IMR-90 (cell line): Measurements from ENCODE around the gene RAB8B. TPM values are rescaled to one million over a fixed set of nuclear protein-coding genes. Genes with fewer than 3 reads are reported as not detected.

Experiments
- ATAC-seq: fragments of 200-7000 bp; cut with Tn5 transposase; 2 replicates; pipeline ENCODE4 v1.9.1; 2020; ENCODE audit warnings: low read depth, mild to moderate bottlenecking, moderate library complexity
- BruUV-seq: library from RNA; stranded (reverse); fragments of 400-500 nt; replicated peaks from 2 replicates; lab custom pipeline; 2021; lab: Mats Ljungman, UMichigan
- CTCF ChIA-PET: fragments of 300-600 bp; formaldehyde crosslinking; extraction: SDS; loops from one replicate; lab custom pipeline; 2021; ENCODE audit warnings: antibody characterized with exemption; lab: Yijun Ruan, JAX
- POLR2A ChIA-PET: fragments of 300-600 bp; sonication (Branson Sonifier 250); formaldehyde crosslinking; loops from one replicate; lab custom pipeline; 2022; ENCODE audit warnings: antibody characterized with exemption; ENCODE audit not compliant: unreplicated experiment; lab: Charles Lee
- DNase-seq: peaks from one replicate; pipeline ENCODE4 v3.0.0; 2013
- H2AFZ ChIP-seq: replicated peaks from 2 replicates; pipeline ENCODE3; 2013; ENCODE audit warnings: low read length, mild to moderate bottlenecking; ENCODE audit not compliant: poor library complexity
- H2AK5ac ChIP-seq: 2 replicates; pipeline ENCODE4 v1.6.1; 2013; ENCODE audit warnings: low read depth, low read length, inconsistent platforms
- H2AK9ac ChIP-seq: replicated peaks from 2 replicates; pipeline ENCODE3; 2013; ENCODE audit warnings: mild to moderate bottlenecking, low read depth, low read length, moderate library complexity; ENCODE audit not compliant: poor library complexity
- H2BK120ac ChIP-seq: 2 replicates; pipeline ENCODE4 v1.6.1; 2013; ENCODE audit warnings: low read depth, low read length, inconsistent platforms
- H2BK15ac ChIP-seq: 3 replicates; pipeline ENCODE4 v1.6.1; 2013; ENCODE audit warnings: low read depth, low read length, inconsistent platforms
- H2BK20ac ChIP-seq: 2 replicates; pipeline ENCODE4 v1.6.1; 2013; ENCODE audit warnings: low read depth, mild to moderate bottlenecking, inconsistent platforms, low read length, moderate library complexity
- H2BK5ac ChIP-seq: 2 replicates; pipeline ENCODE4 v1.6.1; 2013; ENCODE audit warnings: mild to moderate bottlenecking, low read depth, low read length, inconsistent platforms; ENCODE audit not compliant: poor library complexity, severe bottlenecking
- H3K14ac ChIP-seq: replicated peaks from 2 replicates; pipeline ENCODE4 v1.6.1; 2013; ENCODE audit warnings: low read depth, low read length, inconsistent platforms
- H3K18ac ChIP-seq: 2 replicates; pipeline ENCODE4 v1.6.1; 2013; ENCODE audit warnings: low read depth, low read length, control low read depth
- H3K23ac ChIP-seq: 2 replicates; pipeline ENCODE4 v1.6.1; 2013; ENCODE audit warnings: low read depth, low read length, inconsistent platforms
- H3K27ac ChIP-seq: 2 replicates; pipeline ENCODE4 v1.5.1; 2013; ENCODE audit warnings: mild to moderate bottlenecking, control low read depth, low read length; ENCODE audit not compliant: insufficient read depth
- H3K27me3 ChIP-seq: 2 replicates; pipeline ENCODE4 v1.6.1; 2013; ENCODE audit warnings: low read length; ENCODE audit not compliant: control insufficient read depth, insufficient read depth
- H3K36me3 ChIP-seq: 2 replicates; pipeline ENCODE4 v1.6.1; 2013; ENCODE audit warnings: low read length, mixed read lengths; ENCODE audit not compliant: control insufficient read depth, insufficient read depth
- H3K4ac ChIP-seq: 2 replicates; pipeline ENCODE4 v1.6.1; 2013; ENCODE audit warnings: low read depth, low read length, inconsistent platforms
- H3K4me1 ChIP-seq: 2 replicates; pipeline ENCODE4 v1.6.1; 2013; ENCODE audit warnings: low read length, mixed read lengths; ENCODE audit not compliant: control insufficient read depth, insufficient read depth
- H3K4me2 ChIP-seq: 2 replicates; pipeline ENCODE4 v1.6.1; 2013; ENCODE audit warnings: low read depth, mild to moderate bottlenecking, control low read depth, low read length, moderate library complexity
- H3K4me3 ChIP-seq: 2 replicates; pipeline ENCODE4 v1.5.1; 2013; ENCODE audit warnings: low read depth, mild to moderate bottlenecking, control low read depth, low read length, moderate library complexity; ENCODE audit not compliant: insufficient read depth
- H3K56ac ChIP-seq: 2 replicates; pipeline ENCODE4 v1.6.1; 2013; ENCODE audit warnings: low read length, inconsistent platforms; ENCODE audit not compliant: insufficient read depth; ENCODE audit errors: extremely low read depth
- H3K79me1 ChIP-seq, 2 experiments: 2 replicates each; pipeline ENCODE4 v1.6.1; 2013; ENCODE audit warnings: low read length in 2 of 2, inconsistent platforms in 1 of 2, low read depth in 1 of 2
- H3K9ac ChIP-seq: 2 replicates; pipeline ENCODE4 v1.6.1; 2013; ENCODE audit warnings: low read depth, low read length, control low read depth
- H3K9me1 ChIP-seq: 2 replicates; pipeline ENCODE4 v1.6.1; 2013; ENCODE audit warnings: low read length, inconsistent platforms; ENCODE audit not compliant: insufficient read depth
- H3K9me3 ChIP-seq: 2 replicates; pipeline ENCODE4 v1.6.1; 2013; ENCODE audit warnings: low read length; ENCODE audit not compliant: control insufficient read depth, insufficient read depth
- H4K20me1 ChIP-seq: 2 replicates; pipeline ENCODE4 v1.6.1; 2013; ENCODE audit warnings: low read length, inconsistent platforms; ENCODE audit not compliant: insufficient read depth
- H4K5ac ChIP-seq: 2 replicates; pipeline ENCODE4 v1.6.1; 2013; ENCODE audit warnings: mild to moderate bottlenecking, low read depth, low read length, control low read depth
- H4K8ac ChIP-seq, 2 experiments: 2 replicates each; pipeline ENCODE4 v1.6.1; 2013; ENCODE audit warnings: low read depth in 2 of 2, low read length in 2 of 2, control low read depth in 1 of 2, inconsistent platforms in 1 of 2
- H4K91ac ChIP-seq: 2 replicates; pipeline ENCODE4 v1.6.1; 2013; ENCODE audit warnings: low read depth, low read length, inconsistent platforms; ENCODE audit not compliant: insufficient read depth
- BHLHE40 ChIP-seq: fragments of 150-350 bp; IDR thresholded peaks from 2 replicates; pipeline ENCODE4 v1.6.1; 2016; ENCODE audit warnings: mild to moderate bottlenecking, low read depth, low read length
- CHD1 ChIP-seq: IDR thresholded peaks from 2 replicates; pipeline ENCODE4 v1.6.1; 2012; ENCODE audit warnings: low read depth, low read length, improper control_type of control experiment
- RFX5 ChIP-seq: IDR thresholded peaks from 2 replicates; pipeline ENCODE4 v1.8.0; 2012; ENCODE audit warnings: low read depth, mild to moderate bottlenecking, low read length, moderate library complexity
- WGBS, 2 experiments: methylation state at CpG; one replicate each; pipeline versions ENCODE4 v1.1.5 to v1.1.7; 2013; ENCODE audit warnings: missing lambda C conversion rate in 2 of 2; ENCODE audit not compliant: insufficient read length in 1 of 2; ENCODE audit errors: extremely low coverage in 2 of 2; 5-methylcytosine and 5-hydroxymethylcytosine counted together
- dilution Hi-C: fragments of 300-500 bp; cut with HindIII; formaldehyde crosslinking; loops from one replicate; pipeline ENCODE4 v1.14.3; 2018; ENCODE audit warnings: low sequenced_read_pairs; ENCODE audit not compliant: unreplicated experiment
- in situ Hi-C: fragments of 300-500 bp; cut with MboI; formaldehyde crosslinking; loops from 3 replicates; pipeline ENCODE4 v1.14.3; 2019; ENCODE audit warnings: low sequenced_read_pairs, inconsistent platforms, mixed read lengths
- intact Hi-C: fragments of 100-400 bp; cut with micrococcal nuclease; formaldehyde crosslinking; loops from 2 replicates; pipeline ENCODE4 v1.10.0; 2022
- polyA plus RNA-seq, 3 experiments: library from polyadenylated mRNA; depleted of rRNA; stranded (reverse); fragments of >200 nt; gene quantifications; 2 replicates each; pipeline ENCODE4 v1.2.3, GENCODE V29; 2012; ENCODE audit warnings: low replicate concordance in 1 of 3
- total RNA-seq: library from RNA; depleted of rRNA; stranded (reverse); fragments of >200 nt; gene quantifications from 2 replicates; pipeline ENCODE4 v1.2.3, GENCODE V29; 2012

The RAB8B gene
- total and polyA plus RNA-seq, 2 of the 4 experiments (the other 2 are of a cell fraction), result 19.4 to 29.4 TPM

DNA sequence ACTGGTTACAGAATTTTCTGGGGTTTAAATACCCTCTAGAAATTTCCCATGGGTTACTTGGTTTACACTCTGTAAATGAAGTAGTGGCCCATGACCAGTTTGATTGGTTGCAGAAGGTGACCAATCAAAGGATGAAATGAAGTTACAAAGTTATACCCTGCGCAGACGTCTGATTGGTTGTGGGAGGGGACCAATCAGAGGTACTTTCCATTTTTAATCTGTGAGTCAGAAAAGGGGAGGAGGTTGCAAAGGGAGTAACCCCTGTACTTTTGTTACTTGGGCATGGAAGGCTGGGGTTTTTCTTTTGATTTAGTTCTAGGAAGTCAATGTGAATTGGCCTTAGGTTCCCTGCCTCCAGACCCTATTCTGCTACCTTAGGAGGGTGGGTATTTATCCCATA is 69.3 kb downstream of the RAB8B start:
- no peak overlapping the region for H2BK20ac ChIP-seq
- WGBS, 2 experiments, result no CpG with 5 or more reads among the region's 2 CpGs
- no peak overlapping the region for H2AK5ac ChIP-seq
- H4K20me1 ChIP-seq, result no peaks in the 10 kb centered on the region
- no peaks in the 10 kb centered on the region for H3K9me3 ChIP-seq
- H3K79me1 ChIP-seq, result peaks cover 12 to 13% of the 10 kb centered on the region in 2 experiments; a peak in 2 of 4 replicates
- no peak overlapping the region for H4K8ac ChIP-seq
- H3K23ac ChIP-seq, result no peak overlapping the region
- H3K9me1 ChIP-seq, result peaks cover 4% of the 10 kb centered on the region; the same call in 1 of the 2 replicates
- no peak overlapping the region for H3K18ac ChIP-seq
- dilution Hi-C loops, result no loop called here
- H3K4me1 ChIP-seq, result peaks cover 4% of the 10 kb centered on the region
- intact Hi-C loops, result loop anchor here (5.0 kb wide), 1 partner anchor 101 kb away; the partner anchor contains the start of gene RPS27L
- TF ChIP-seq RFX5, result no peak
- TF ChIP-seq CHD1, result no peak
- no peak for TF ChIP-seq BHLHE40
- H4K91ac ChIP-seq, result no peak overlapping the region
- H3K56ac ChIP-seq, result no peak overlapping the region
- H2BK5ac ChIP-seq, result no peak overlapping the region
- no peaks in the 10 kb centered on the region for H3K27me3 ChIP-seq
- DNase-seq (no peak), ATAC-seq (no peak)
- H3K27ac ChIP-seq, result no peak overlapping the region
- no peak overlapping the region for H2BK15ac ChIP-seq
- CTCF ChIA-PET, result no interaction called here
- H2AK9ac ChIP-seq, result no peak overlapping the region
- peaks cover 20% of the 10 kb centered on the region for H3K36me3 ChIP-seq
- no peak overlapping the region for H3K4ac ChIP-seq
- no peak overlapping the region for H3K4me3 ChIP-seq
- in situ Hi-C loops, result no loop called here
- no peak overlapping the region for H3K4me2 ChIP-seq
- POLR2A ChIA-PET, result no interaction called here
- BruUV-seq, result no TSS peak
- no peak overlapping the region for H4K5ac ChIP-seq
- H2AFZ ChIP-seq, result no peak overlapping the region
- H2BK120ac ChIP-seq, result no peak overlapping the region
- no peak overlapping the region for H3K14ac ChIP-seq
- H3K9ac ChIP-seq, result no peak overlapping the region
